ENCODE measurements around the gene CMKLR1.

GRCh38 chr12:108381787-108382436 lies 42.8 kb upstream of the CMKLR1 start:
- no peak for TF ChIP-seq EZH2 (IDR thresholded peaks at IDR 0.05; ENCODE audit: borderline replicate concordance, low read depth, low read length, severe bottlenecking)
- no peak for TF ChIP-seq POLR2AphosphoS5 (IDR thresholded peaks at IDR 0.05; ENCODE audit: insufficient read depth, low read depth, low read length)
- TF ChIP-seq POLR2A (IDR thresholded peaks at IDR 0.05; ENCODE audit: low read depth, low read length), result no peak
- TF ChIP-seq CTCF (IDR thresholded peaks at IDR 0.05; ENCODE audit: extremely low read depth in 1 of 2, insufficient read depth in 1 of 2, low read depth in 1 of 2, low read length in 2 of 2), result no peak
- TF ChIP-seq MYC (IDR thresholded peaks at IDR 0.05; ENCODE audit: low read depth, low read length), result no peak
- TF ChIP-seq, protein P1, sequence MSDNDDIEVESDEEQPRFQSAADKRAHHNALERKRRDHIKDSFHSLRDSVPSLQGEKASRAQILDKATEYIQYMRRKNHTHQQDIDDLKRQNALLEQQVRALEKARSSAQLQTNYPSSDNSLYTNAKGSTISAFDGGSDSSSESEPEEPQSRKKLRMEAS (IDR thresholded peaks at IDR 0.05; ENCODE audit: insufficient read depth, insufficient read length), result no peak
- TF ChIP-seq FOS (IDR thresholded peaks at IDR 0.05; ENCODE audit: borderline replicate concordance, insufficient read depth, low read length), result no peak
- TF ChIP-seq GATA2 (IDR thresholded peaks at IDR 0.05; ENCODE audit: insufficient read depth, insufficient read length, low read depth, low read length), result no peak
- no peak for TF ChIP-seq JUN (IDR thresholded peaks at IDR 0.05; ENCODE audit: borderline replicate concordance, insufficient read depth, insufficient read length, low read depth)
